ENCODE measurements around the gene MRTFB. TPM values are rescaled to one million over a fixed set of nuclear protein-coding genes. Genes with fewer than 3 reads are reported as not detected.
A peak's percentile ranks its signal among the peaks of the same experiment; 100 is the strongest.

MRTFB gene
- total RNA-seq, 4 donors from 2014 or later, result 12.7 to 20.4 (median 14.8) TPM

GRCh38 chr16:14051103-14051729, 19.9 kb upstream of the MRTFB start:
- Histone ChIP-seq H3K4me1 (peaks cover 0 to 8% of the 10 kb centered on the region in 2 donors), H3K36me3 (no peaks in the 10 kb centered on the region), H3K4me3 (no peak overlapping the region), H3K27ac (no peak overlapping the region), H3K9me3 (no peaks in the 10 kb centered on the region), H3K27me3 (no peaks in the 10 kb centered on the region)
- in situ Hi-C loops (cut with MboI; ENCODE audit: low sequenced_read_pairs in 4 of 4), result no loop called here
- TF ChIP-seq CTCF (IDR thresholded peaks at IDR 0.05 in 4 of 5, conservative IDR thresholded peaks at IDR 0.05 in 1 of 5), result no peak
- no peak for TF ChIP-seq POLR2A (IDR thresholded peaks at IDR 0.05)
- ATAC-seq (no peak), DNase-seq (no peak)
- intact Hi-C loops (cut with DNase I; ENCODE audit: low total_unique reads), result no loop called here

- H3K4me3 ChIP-seq, result no peak overlapping the region
- peak overlapping the region; percentile 43 to 78 (median 62) for H3K27ac ChIP-seq
- intact Hi-C loops (cut with DNase I; ENCODE audit: low total_unique reads) (no loop called here), in situ Hi-C loops (cut with MboI; ENCODE audit: low sequenced_read_pairs in 4 of 4) (no loop called here)
- H3K27me3 ChIP-seq, result no peaks in the 10 kb centered on the region
- peak in 1 of 2 donors; percentile 31 for ATAC-seq
- H3K9me3 ChIP-seq, result no peaks in the 10 kb centered on the region
- no peak for DNase-seq
- no peaks in the 10 kb centered on the region for H3K36me3 ChIP-seq
- TF ChIP-seq POLR2A (IDR thresholded peaks at IDR 0.05) (no peak), CTCF (IDR thresholded peaks at IDR 0.05 in 4 of 5, conservative IDR thresholded peaks at IDR 0.05 in 1 of 5) (no peak)
- H3K4me1 ChIP-seq, result no peaks in the 10 kb centered on the region
These were observed 14.1 kb upstream of the MRTFB start for GRCh38 chr16:14056970-14057369.

GRCh38 chr16:14057878-14058382, 13.2 kb upstream of the MRTFB start:
- intact Hi-C loops (cut with DNase I; ENCODE audit: low total_unique reads) (no loop called here), in situ Hi-C loops (cut with MboI; ENCODE audit: low sequenced_read_pairs in 4 of 4) (no loop called here)
- no peaks in the 10 kb centered on the region for H3K27me3 ChIP-seq
- no peak overlapping the region for H3K4me3 ChIP-seq
- H3K9me3 ChIP-seq, result no peaks in the 10 kb centered on the region
- peak overlapping the region; percentile 43 to 78 (median 62) for H3K27ac ChIP-seq
- H3K36me3 ChIP-seq, result no peaks in the 10 kb centered on the region
- ATAC-seq (peak; percentile 61 to 65), DNase-seq (no peak)
- TF ChIP-seq POLR2A (IDR thresholded peaks at IDR 0.05) (no peak), CTCF (IDR thresholded peaks at IDR 0.05 in 4 of 5, conservative IDR thresholded peaks at IDR 0.05 in 1 of 5) (no peak)
- no peaks in the 10 kb centered on the region for H3K4me1 ChIP-seq

GRCh38 chr16:14061732-14062259, 9.3 kb upstream of the MRTFB start:
- H3K4me3 ChIP-seq, result no peak overlapping the region
- TF ChIP-seq CTCF (IDR thresholded peaks at IDR 0.05 in 4 of 5, conservative IDR thresholded peaks at IDR 0.05 in 1 of 5) (no peak), POLR2A (IDR thresholded peaks at IDR 0.05) (no peak)
- H3K27ac ChIP-seq, result no peak overlapping the region
- no peaks in the 10 kb centered on the region for H3K4me1 ChIP-seq
- in situ Hi-C loops (cut with MboI; ENCODE audit: low sequenced_read_pairs in 4 of 4), result no loop called here
- H3K36me3 ChIP-seq, result no peaks in the 10 kb centered on the region
- H3K9me3 ChIP-seq, result no peaks in the 10 kb centered on the region
- ATAC-seq (no peak), DNase-seq (no peak)
- H3K27me3 ChIP-seq, result no peaks in the 10 kb centered on the region
- intact Hi-C loops (cut with DNase I; ENCODE audit: low total_unique reads), result no loop called here

All from gastrocnemius medialis (tissue), 4 donors.